Fibroblast of pulmonary artery (primary cell): ENCODE results near the gene ECE2.

ENCODE experiments used
- DNase-seq: peaks from one replicate; pipeline ENCODE4 v3.0.0-alpha.2; 2010; ENCODE audit warnings: low read depth
- H3K4me3 ChIP-seq: replicated peaks from 2 replicates; pipeline ENCODE4 v1.5.1; 2011; ENCODE audit warnings: low read depth, mild to moderate bottlenecking, control low read depth, low read length, moderate library complexity
- CTCF ChIP-seq: IDR thresholded peaks from 2 replicates; pipeline ENCODE4 v1.5.1; 2011; ENCODE audit warnings: mild to moderate bottlenecking, control low read depth, low read length, inconsistent platforms; ENCODE audit errors: missing control alignments

Gene ECE2

DNA sequence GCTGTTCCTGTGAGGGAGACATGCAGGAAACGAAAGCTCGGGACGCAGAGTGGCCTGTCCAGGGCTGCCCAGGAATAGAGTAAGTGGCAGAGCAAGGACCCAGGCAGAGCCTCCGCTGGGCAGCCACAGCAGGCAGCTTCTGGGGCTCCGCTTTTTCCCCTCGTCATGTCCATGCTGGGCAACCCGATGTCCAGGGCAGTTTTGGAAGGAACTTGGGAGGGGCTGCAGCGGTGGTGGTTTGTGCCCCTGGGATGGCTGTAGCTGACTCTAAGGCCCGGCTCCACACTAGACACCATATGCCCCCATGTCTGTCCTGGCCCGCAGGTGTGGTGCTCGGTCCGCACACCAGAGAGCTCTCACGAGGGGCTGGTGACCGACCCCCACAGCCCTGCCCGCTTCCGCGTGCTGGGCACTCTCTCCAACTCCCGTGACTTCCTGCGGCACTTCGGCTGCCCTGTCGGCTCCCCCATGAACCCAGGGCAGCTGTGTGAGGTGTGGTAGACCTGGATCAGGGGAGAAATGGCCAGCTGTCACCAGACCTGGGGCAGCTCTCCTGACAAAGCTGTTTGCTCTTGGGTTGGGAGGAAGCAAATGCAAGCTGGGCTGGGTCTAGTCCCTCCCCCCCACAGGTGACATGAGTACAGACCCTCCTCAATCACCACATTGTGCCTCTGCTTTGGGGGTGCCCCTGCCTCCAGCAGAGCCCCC is 16.1 kb downstream of the ECE2 start:
- no peak for DNase-seq
- no peak for TF ChIP-seq CTCF
- H3K4me3 ChIP-seq, result no peak overlapping the region

DNA sequence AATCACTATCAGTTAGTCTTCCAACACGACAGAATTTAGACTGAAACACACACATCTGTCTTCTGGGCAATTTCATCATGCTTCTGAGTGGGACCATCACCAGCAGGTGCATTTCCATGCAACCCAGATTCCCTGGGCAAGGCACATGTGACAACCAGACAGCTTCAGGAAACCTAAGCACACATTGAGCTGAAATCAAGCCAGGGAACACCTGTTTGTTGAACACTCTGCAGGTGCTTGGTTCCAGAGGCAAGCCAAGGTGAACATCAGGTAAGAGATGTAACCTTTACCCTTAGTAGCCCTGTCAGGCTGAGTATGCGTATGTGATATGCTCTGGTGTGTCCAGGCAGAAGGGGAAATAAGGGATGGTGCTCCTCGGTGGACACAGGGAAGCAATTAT is 19.9 kb downstream of the ECE2 start:
- no peak for DNase-seq
- no peak for TF ChIP-seq CTCF
- H3K4me3 ChIP-seq, result no peak overlapping the region

DNA sequence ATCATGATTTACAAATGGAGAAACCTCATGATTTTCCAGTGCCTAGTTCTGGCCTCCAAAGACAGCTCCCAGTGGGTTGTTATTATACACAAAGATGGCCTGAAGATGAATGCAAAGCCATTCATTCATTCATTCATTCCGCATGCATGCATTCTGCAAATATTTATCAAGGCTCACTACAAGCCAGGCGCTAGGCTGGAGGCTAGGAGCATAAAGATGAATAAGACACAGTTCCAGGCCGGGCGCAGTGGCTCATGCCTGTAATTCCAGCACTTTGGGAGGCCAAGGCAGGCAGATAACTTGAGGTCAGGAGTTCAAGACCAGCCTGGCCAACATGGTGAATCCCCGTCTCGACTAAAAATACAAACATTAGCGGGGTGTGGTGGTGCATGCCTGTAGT is 20.8 kb downstream of the ECE2 start:
- TF ChIP-seq CTCF, result no peak
- H3K4me3 ChIP-seq, result no peak overlapping the region
- no peak for DNase-seq

GRCh38 chr3:184298759-184299487 is 23.1 kb downstream of the ECE2 start, which contains the start of gene PSMD2:
PSMD2 (plus strand) TSS chr3:184299241; CDS start chr3:184299267, 26 bp downstream.
- H3K4me3 ChIP-seq, result peak within 1 kb of the TSS; percentile 80
- TF ChIP-seq CTCF, result no peak
- DNase-seq, result peak; percentile 97

- peak overlapping the region; percentile 80 for H3K4me3 ChIP-seq
- TF ChIP-seq CTCF, result no peak
- DNase-seq, result peak; percentile 34
These were observed 23.9 kb downstream of the ECE2 start for GRCh38 chr3:184299488-184300377.

- H3K4me3 ChIP-seq, result peak overlapping the region; percentile 80
- no peak for TF ChIP-seq CTCF
- DNase-seq, result no peak
These were observed 24.5 kb downstream of the ECE2 start for GRCh38 chr3:184300378-184300720.
